ENCODE results near the gene DTYMK. TPM values are rescaled to one million over a fixed set of nuclear protein-coding genes. Genes with fewer than 3 reads are reported as not detected.

The DTYMK gene
- total and polyA plus RNA-seq, 2 of the 8 experiments (the other 6 are each of a cell fraction or from before 2014, with no cell fraction given), result 58.3 to 69.9 TPM

GRCh38 chr2:241637018-241637794 is 49.4 kb downstream of the DTYMK start, which contains the start of the genes ATG4B and THAP4 (continued):
- no peak for TF ChIP-seq RXRA (IDR thresholded peaks at IDR 0.05; ENCODE audit: insufficient read depth, low read depth, low read length)
- no peak; the same call in 1 of the 2 replicates for TF ChIP-seq SP4 (IDR thresholded peaks at IDR 0.05; ENCODE audit: low read length)
- TF ChIP-seq TAF7 (optimal IDR thresholded peaks at IDR 0.05; ENCODE audit: borderline replicate concordance, low read depth, low read length), result peak; percentile 84
- peak; percentile 75 for TF ChIP-seq MAX (IDR thresholded peaks at IDR 0.05)
- TF ChIP-seq EGR1 (IDR thresholded peaks at IDR 0.05; ENCODE audit: borderline replicate concordance, low read depth, low read length), result peak; percentile 45; the same call in 1 of the 2 replicates
- TF ChIP-seq JUN (IDR thresholded peaks at IDR 0.05; ENCODE audit: low read depth, low read length), result no peak
- peak; percentile 57 to 92 for TF ChIP-seq POLR2A (IDR thresholded peaks at IDR 0.05; ENCODE audit: control extremely low read depth in 1 of 2, low read depth in 2 of 2, low read length in 2 of 2)
- TF ChIP-seq HDAC6 (IDR thresholded peaks at IDR 0.05; ENCODE audit: low read depth, low read length), result no peak
- TF ChIP-seq EP300 (IDR thresholded peaks at IDR 0.05; ENCODE audit: borderline replicate concordance in 1 of 2, low read depth in 2 of 2, low read length in 2 of 2), result no peak; a peak in 1 of 3 replicates
- 0 out of 4 replicates have a peak, but pooled peaks of 1 of the 2 experiments have one; percentile 12 for TF ChIP-seq HDAC2 (IDR thresholded peaks at IDR 0.05; ENCODE audit: borderline replicate concordance in 1 of 2, low read depth in 2 of 2, low read length in 2 of 2)
- TF ChIP-seq JUND (IDR thresholded peaks at IDR 0.05; ENCODE audit: low read length), result no peak
- TF ChIP-seq TEAD4 (IDR thresholded peaks at IDR 0.05; ENCODE audit: low read depth, low read length), result no peak
- TF ChIP-seq, protein P1, sequence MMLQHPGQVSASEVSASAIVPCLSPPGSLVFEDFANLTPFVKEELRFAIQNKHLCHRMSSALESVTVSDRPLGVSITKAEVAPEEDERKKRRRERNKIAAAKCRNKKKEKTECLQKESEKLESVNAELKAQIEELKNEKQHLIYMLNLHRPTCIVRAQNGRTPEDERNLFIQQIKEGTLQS (IDR thresholded peaks at IDR 0.05; ENCODE audit: insufficient read depth, low read depth, low read length), result peak; percentile 93
- TF ChIP-seq, protein P2, sequence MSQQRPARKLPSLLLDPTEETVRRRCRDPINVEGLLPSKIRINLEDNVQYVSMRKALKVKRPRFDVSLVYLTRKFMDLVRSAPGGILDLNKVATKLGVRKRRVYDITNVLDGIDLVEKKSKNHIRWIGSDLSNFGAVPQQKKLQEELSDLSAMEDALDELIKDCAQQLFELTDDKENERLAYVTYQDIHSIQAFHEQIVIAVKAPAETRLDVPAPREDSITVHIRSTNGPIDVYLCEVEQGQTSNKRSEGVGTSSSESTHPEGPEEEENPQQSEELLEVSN (IDR thresholded peaks at IDR 0.05), result peak; percentile 67; the same call in 1 of the 2 replicates
- no peak; the same call in 1 of the 2 replicates for TF ChIP-seq RBBP5 (IDR thresholded peaks at IDR 0.05; ENCODE audit: borderline replicate concordance, low read depth, low read length)
- TF ChIP-seq POLR2AphosphoS5 (IDR thresholded peaks at IDR 0.05; ENCODE audit: low read depth, low read length), result peak; percentile 96
- no peak for TF ChIP-seq CBX5 (IDR thresholded peaks at IDR 0.05; ENCODE audit: low read depth, low read length)
- TF ChIP-seq TAF1 (IDR thresholded peaks at IDR 0.05; ENCODE audit: low read depth, low read length), result peak; percentile 92
- TF ChIP-seq CBX8 (IDR thresholded peaks at IDR 0.05; ENCODE audit: borderline replicate concordance, low read depth, low read length), result no peak
- no peak for TF ChIP-seq SUZ12 (IDR thresholded peaks at IDR 0.05; ENCODE audit: low read length)
- peak; percentile 40; the same call in 1 of the 2 replicates for TF ChIP-seq SIX5 (IDR thresholded peaks at IDR 0.05; ENCODE audit: low read depth, low read length)
- TF ChIP-seq GTF2F1 (IDR thresholded peaks at IDR 0.05; ENCODE audit: borderline replicate concordance, low read depth, low read length), result 0 out of 2 replicates have a peak, but pooled peaks have one; percentile 34
- peak; percentile 97 for TF ChIP-seq CREB1 (IDR thresholded peaks at IDR 0.05)
